Left renal cortex interstitium (tissue), 4 donors: Measurements from ENCODE around the gene PGAM5. TPM values are rescaled to one million over a fixed set of nuclear protein-coding genes. Genes with fewer than 3 reads are reported as not detected.

ENCODE experiments used
- polyA plus RNA-seq, 4 donors: library from polyadenylated mRNA; unstranded; fragments of 120-200 nt; gene quantifications; one replicate each; pipeline ENCODE4 v1.2.1, GENCODE V29; 2013; ENCODE audit not compliant: insufficient read length in 4 of 4

The PGAM5 gene
- polyA plus RNA-seq, 4 donors = 17.5 to 28.6 (median 25.5) TPM

Other genes with a start within 250 kb of the PGAM5 start
- 100 to 1,000 TPM in 1 of 4 donors, 10 to 100 TPM in 3; 37.5 to 104 (median 79.8) TPM for gene FBRSL1, start 220.7 kb upstream of the PGAM5 start, polyA plus RNA-seq
- gene LRCOL1, start 100.3 kb upstream of the PGAM5 start, polyA plus RNA-seq = 1 to 10 TPM; 1.5 to 5.1 (median 3.0) TPM
- 1 to 10 TPM in 3 of 4 donors, under 1 TPM in 1; 0.97 to 3.0 (median 1.7) TPM for gene P2RX2, start 92.1 kb upstream of the PGAM5 start, polyA plus RNA-seq
- 10 to 100 TPM; 36.7 to 68.0 (median 53.0) TPM for gene POLE, start 23.5 kb upstream of the PGAM5 start, polyA plus RNA-seq
- 10 to 100 TPM; 56.6 to 72.3 (median 59.0) TPM for gene PXMP2, start 23.3 kb upstream of the PGAM5 start, polyA plus RNA-seq
- gene ANKLE2, start 51.0 kb downstream of the PGAM5 start, polyA plus RNA-seq = 10 to 100 TPM; 49.0 to 89.5 (median 71.2) TPM
- gene GOLGA3, start 118.0 kb downstream of the PGAM5 start, polyA plus RNA-seq = 10 to 100 TPM; 23.2 to 38.4 (median 31.0) TPM
- gene CHFR, start 176.8 kb downstream of the PGAM5 start, polyA plus RNA-seq = 10 to 100 TPM; 19.5 to 30.5 (median 25.2) TPM
- gene ZNF605, start 245.5 kb downstream of the PGAM5 start, polyA plus RNA-seq = 10 to 100 TPM; 20.5 to 31.1 (median 26.1) TPM